22Rv1 (cell line): ENCODE data around the gene MRO.

Source experiments
- ZFX ChIP-seq: fragments of 450-650 bp; IDR thresholded peaks from 2 replicates; pipeline ENCODE4 v1.6.1; 2017; ENCODE audit warnings: antibody characterized with exemption, borderline replicate concordance
- TF ChIP-seq, protein P1 (sequence below): fragments of 450-650 bp; IDR thresholded peaks from 2 replicates; pipeline ENCODE4 v1.5.1; 2017; ENCODE audit warnings: mild to moderate bottlenecking

DNA sequence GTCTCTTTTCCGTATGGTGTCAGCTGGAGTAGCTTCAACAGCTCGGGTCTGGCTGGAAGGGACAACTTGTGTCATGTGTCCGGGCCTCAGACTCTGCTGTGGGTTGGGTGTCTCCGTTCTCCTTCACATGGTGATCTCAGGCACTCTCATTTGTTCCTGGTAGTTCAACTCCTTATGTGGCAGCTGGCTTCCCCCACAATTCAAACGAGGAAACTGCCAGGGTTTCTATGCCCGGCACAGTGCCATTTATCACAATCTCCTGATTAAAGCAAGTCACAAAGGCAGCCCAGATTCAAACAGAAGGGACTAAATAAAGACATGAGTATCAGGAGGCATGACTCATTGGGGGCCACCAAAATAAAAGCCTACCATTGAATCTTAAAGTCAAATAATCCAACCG lies 22.7 kb downstream of the MRO start:
- TF ChIP-seq, protein P1, sequence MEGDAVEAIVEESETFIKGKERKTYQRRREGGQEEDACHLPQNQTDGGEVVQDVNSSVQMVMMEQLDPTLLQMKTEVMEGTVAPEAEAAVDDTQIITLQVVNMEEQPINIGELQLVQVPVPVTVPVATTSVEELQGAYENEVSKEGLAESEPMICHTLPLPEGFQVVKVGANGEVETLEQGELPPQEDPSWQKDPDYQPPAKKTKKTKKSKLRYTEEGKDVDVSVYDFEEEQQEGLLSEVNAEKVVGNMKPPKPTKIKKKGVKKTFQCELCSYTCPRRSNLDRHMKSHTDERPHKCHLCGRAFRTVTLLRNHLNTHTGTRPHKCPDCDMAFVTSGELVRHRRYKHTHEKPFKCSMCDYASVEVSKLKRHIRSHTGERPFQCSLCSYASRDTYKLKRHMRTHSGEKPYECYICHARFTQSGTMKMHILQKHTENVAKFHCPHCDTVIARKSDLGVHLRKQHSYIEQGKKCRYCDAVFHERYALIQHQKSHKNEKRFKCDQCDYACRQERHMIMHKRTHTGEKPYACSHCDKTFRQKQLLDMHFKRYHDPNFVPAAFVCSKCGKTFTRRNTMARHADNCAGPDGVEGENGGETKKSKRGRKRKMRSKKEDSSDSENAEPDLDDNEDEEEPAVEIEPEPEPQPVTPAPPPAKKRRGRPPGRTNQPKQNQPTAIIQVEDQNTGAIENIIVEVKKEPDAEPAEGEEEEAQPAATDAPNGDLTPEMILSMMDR, result no peak
- TF ChIP-seq ZFX, result no peak
